PC-3 (cell line): ENCODE measurements around the gene HES7. TPM values are rescaled to one million over a fixed set of nuclear protein-coding genes. Genes with fewer than 3 reads are reported as not detected.
"Not testable (repeated sequence)": the region's sequence is repeated elsewhere in the genome, so short reads cannot be mapped to it uniquely, and the experiment has no call there.

Source experiments
- ATAC-seq: fragments of 200-7000 bp; cut with Tn5 transposase; 2 replicates; pipeline ENCODE4 v1.9.1; 2020; ENCODE audit warnings: mild to moderate bottlenecking, moderate library complexity
- BruUV-seq: library from RNA; stranded (reverse); fragments of 400-500 nt; replicated peaks from 2 replicates; lab custom pipeline; 2021; lab: Mats Ljungman, UMichigan
- CTCF ChIA-PET: fragments of 300-600 bp; sonication (Branson Sonifier 250); formaldehyde crosslinking; loops from one replicate; lab custom pipeline; 2022; ENCODE audit warnings: antibody characterized with exemption; lab: Charles Lee
- POLR2A ChIA-PET: fragments of 300-600 bp; sonication (Branson Sonifier 250); formaldehyde crosslinking; loops from one replicate; lab custom pipeline; 2022; ENCODE audit warnings: antibody characterized with exemption; ENCODE audit not compliant: unreplicated experiment; lab: Charles Lee
- DNase-seq: peaks from one replicate; pipeline ENCODE4 v3.0.0-alpha.2; 2015
- H2AFZ ChIP-seq: fragments of 300-600 bp; sonication (generic); 2 replicates; pipeline ENCODE4 v1.6.0; 2016; ENCODE audit warnings: antibody characterized with exemption, low read length
- H3F3A ChIP-seq: fragments of 300-600 bp; sonication (generic); one replicate; pipeline ENCODE4 v1.6.0; 2017; ENCODE audit warnings: antibody characterized with exemption, low read length, control low read depth, mild to moderate bottlenecking; ENCODE audit not compliant: unreplicated experiment
- H3K27ac ChIP-seq: fragments of 300-600 bp; sonication (generic); 2 replicates; pipeline ENCODE4 v1.5.1; 2016; ENCODE audit warnings: mild to moderate bottlenecking, low read length
- H3K27me3 ChIP-seq: fragments of 300-600 bp; sonication (generic); 2 replicates; pipeline ENCODE4 v1.6.1; 2016; ENCODE audit warnings: low read length, mixed read lengths
- H3K36me3 ChIP-seq: fragments of 300-600 bp; sonication (generic); 2 replicates; pipeline ENCODE4 v1.6.1; 2016; ENCODE audit warnings: low read depth, mixed run types, low read length, mixed read lengths
- H3K4me1 ChIP-seq: fragments of 300-600 bp; sonication (generic); 2 replicates; pipeline ENCODE4 v1.5.1; 2016; ENCODE audit warnings: low read length; ENCODE audit not compliant: insufficient read depth
- H3K4me2 ChIP-seq: fragments of 300-600 bp; sonication (generic); 2 replicates; pipeline ENCODE4 v1.6.0; 2016; ENCODE audit warnings: low read length
- H3K4me3 ChIP-seq: fragments of 300-600 bp; sonication (generic); 2 replicates; pipeline ENCODE4 v1.5.1; 2016; ENCODE audit warnings: mild to moderate bottlenecking, low read length, mixed read lengths
- H3K79me2 ChIP-seq: fragments of 300-600 bp; sonication (generic); 2 replicates; pipeline ENCODE4 v1.6.1; 2017; ENCODE audit warnings: low read length, mixed read lengths
- H3K9ac ChIP-seq: fragments of 300-600 bp; sonication (generic); 2 replicates; pipeline ENCODE4 v1.6.0; 2016; ENCODE audit warnings: mild to moderate bottlenecking, low read length
- H3K9me2 ChIP-seq: fragments of 300-600 bp; sonication (generic); replicated peaks from 2 replicates; pipeline ENCODE4 v1.6.1; 2016; ENCODE audit warnings: mixed run types, low read length, mixed read lengths
- H3K9me3 ChIP-seq: fragments of 300-600 bp; sonication (generic); 2 replicates; pipeline ENCODE4 v1.6.1; 2016; ENCODE audit warnings: low read length, mixed read lengths
- H4K20me1 ChIP-seq: fragments of 300-600 bp; sonication (generic); 2 replicates; pipeline ENCODE4 v1.6.1; 2016; ENCODE audit warnings: low read length, mixed read lengths
- CTCF ChIP-seq: fragments of 300-600 bp; sonication (generic); conservative IDR thresholded peaks from 2 replicates; pipeline ENCODE4 v1.5.1; 2017; ENCODE audit warnings: antibody characterized with exemption, low read depth, mild to moderate bottlenecking, low read length
- EZH2 ChIP-seq: fragments of 300-600 bp; sonication (generic); IDR thresholded peaks from one replicate; pipeline ENCODE4 v1.6.1; 2017; ENCODE audit warnings: antibody characterized with exemption, mild to moderate bottlenecking, low read length; ENCODE audit not compliant: unreplicated experiment
- EZH2phosphoT487 ChIP-seq: fragments of 300-600 bp; sonication (generic); IDR thresholded peaks from 2 replicates; pipeline ENCODE4 v1.6.1; 2018; ENCODE audit warnings: mild to moderate bottlenecking, antibody characterized with exemption, low read length, borderline replicate concordance
- intact Hi-C: fragments of 100-400 bp; cut with micrococcal nuclease; formaldehyde crosslinking; loops from 2 replicates; pipeline ENCODE4 v1.9.0; 2023
- total RNA-seq: library from RNA; depleted of rRNA; stranded (reverse); fragments of >200 nt; gene quantifications from 2 replicates; pipeline ENCODE4 v1.2.3, GENCODE V29; 2014

Gene HES7
- total RNA-seq, 1 experiment from 2014 or later, result not detected

GRCh38 chr17:8109661-8110455 is 14.0 kb downstream of the HES7 start:
- intact Hi-C loops, result no loop called here
- Histone ChIP-seq H3K4me2 (peak overlapping the region; percentile 48), H3K4me1 (no peaks in the 10 kb centered on the region), H2AFZ (0 out of 2 replicates have a peak overlapping the region, but pooled peaks have one; percentile 30), H3K9me3 (no peaks in the 10 kb centered on the region), H3K4me3 (no peak overlapping the region), H3K9ac (no peak overlapping the region), H3K36me3 (no peaks in the 10 kb centered on the region), H3K27ac (no peak overlapping the region), H4K20me1 (no peaks in the 10 kb centered on the region), H3K79me2 (no peaks in the 10 kb centered on the region), H3K9me2 (no peaks in the 10 kb centered on the region), H3K27me3 (no peaks in the 10 kb centered on the region), H3F3A (no peaks in the 10 kb centered on the region)
- no TSS peak for BruUV-seq
- POLR2A ChIA-PET, result no interaction called here
- DNase-seq (peak; percentile 56), ATAC-seq (peak; percentile 70)
- TF ChIP-seq EZH2phosphoT487 (no peak), CTCF (peak; percentile 70), EZH2 (no peak)
- CTCF ChIA-PET, result no interaction called here

GRCh38 chr17:8108972-8109660 is 14.8 kb downstream of the HES7 start:
- H3F3A ChIP-seq, result no peaks in the 10 kb centered on the region
- H3K27me3 ChIP-seq, result no peaks in the 10 kb centered on the region
- no peak overlapping the region for H2AFZ ChIP-seq
- ATAC-seq (no peak), DNase-seq (no peak)
- H3K4me2 ChIP-seq, result no peak overlapping the region
- CTCF ChIA-PET, result no interaction called here
- no peaks in the 10 kb centered on the region for H3K9me2 ChIP-seq
- no TSS peak for BruUV-seq
- H3K79me2 ChIP-seq, result no peaks in the 10 kb centered on the region
- intact Hi-C loops, result no loop called here
- no peak overlapping the region for H3K4me3 ChIP-seq
- TF ChIP-seq EZH2phosphoT487 (no peak), EZH2 (no peak)
- H4K20me1 ChIP-seq, result no peaks in the 10 kb centered on the region
- H3K4me1 ChIP-seq, result no peaks in the 10 kb centered on the region
- no peaks in the 10 kb centered on the region for H3K36me3 ChIP-seq
- POLR2A ChIA-PET, result no interaction called here
- H3K27ac ChIP-seq, result no peak overlapping the region
- H3K9me3 ChIP-seq, result no peaks in the 10 kb centered on the region
- H3K9ac ChIP-seq, result no peak overlapping the region

- BruUV-seq, CTCF ChIA-PET: not testable (repeated sequence)
Observed at GRCh38 chr17:8106980-8107379, 16.9 kb downstream of the HES7 start.

More at GRCh38 chr17:8106980-8107379, 16.9 kb downstream of the HES7 start:
- H2AFZ ChIP-seq, ATAC-seq, H3K9me2 ChIP-seq, H3K27ac ChIP-seq, POLR2A ChIA-PET, H3K4me3 ChIP-seq, H3K9ac ChIP-seq, H4K20me1 ChIP-seq, H3K27me3 ChIP-seq, intact Hi-C loops, H3K9me3 ChIP-seq, H3K36me3 ChIP-seq, H3K4me1 ChIP-seq, DNase-seq, H3K4me2 ChIP-seq, H3K79me2 ChIP-seq, H3F3A ChIP-seq: not testable (repeated sequence)
